Activated T-helper 17 cell treated with anti-CD3 and anti-CD28 coated beads, Interleukin-2, amount 50 U/mL, for 72 hours (primary cell): ENCODE data around the gene DOCK2. TPM values are rescaled to one million over a fixed set of nuclear protein-coding genes. Genes with fewer than 3 reads are reported as not detected.

Experiments
- ATAC-seq: fragments of 150-1000 bp; cut with Tn5 transposase; replicated peaks from 2 replicates; pipeline ENCODE4 v1.10.0; 2021; ENCODE audit warnings: mild to moderate bottlenecking, moderate library complexity
- H3K27ac Mint-ChIP-seq: one replicate; pipeline ENCODE4 v1.8.0; 2022; ENCODE audit warnings: mixed read lengths
- H3K27me3 Mint-ChIP-seq: one replicate; pipeline ENCODE4 v1.8.0; 2022; ENCODE audit warnings: mixed read lengths
- H3K36me3 Mint-ChIP-seq: one replicate; pipeline ENCODE4 v1.8.0; 2022; ENCODE audit warnings: low read depth, mild to moderate bottlenecking, mixed read lengths
- H3K4me1 Mint-ChIP-seq: one replicate; pipeline ENCODE4 v1.8.0; 2022; ENCODE audit warnings: mixed read lengths
- H3K4me3 Mint-ChIP-seq: one replicate; pipeline ENCODE4 v1.8.0; 2022; ENCODE audit warnings: mild to moderate bottlenecking, mixed read lengths
- H3K9me3 Mint-ChIP-seq: one replicate; pipeline ENCODE4 v1.8.0; 2022; ENCODE audit warnings: mixed read lengths
- total RNA-seq, 2 donors: library from RNA; stranded (reverse); gene quantifications; one replicate each; pipeline ENCODE4 v1.2.3, GENCODE V29; 2022

DOCK2 gene
- total RNA-seq, 2 donors from 2014 or later, result 229 to 244 TPM

DNA sequence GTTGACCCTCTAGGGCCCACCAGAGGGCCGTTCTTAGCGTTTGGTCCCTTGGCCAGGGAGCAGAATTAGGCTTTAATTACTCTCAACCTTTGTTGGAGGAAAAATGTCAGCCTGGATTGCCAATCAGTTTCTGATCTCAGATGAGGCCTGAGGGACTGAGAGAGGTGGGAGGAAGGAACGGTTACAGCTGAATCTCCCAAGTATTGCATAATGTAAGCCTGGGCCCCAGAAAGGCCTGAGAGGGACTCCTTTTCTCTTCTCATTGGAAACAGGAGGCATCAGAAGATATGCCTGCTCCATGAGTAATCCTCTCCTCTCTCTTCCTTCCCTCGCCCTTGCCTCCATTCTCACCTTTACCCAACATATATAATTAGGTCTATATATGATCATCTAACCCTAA is 237.5 kb downstream of the DOCK2 start:
- no peak for ATAC-seq
- no peak overlapping the region for H3K27ac Mint-ChIP-seq
- peaks cover 25% of the 10 kb centered on the region for H3K4me1 Mint-ChIP-seq
- no peaks in the 10 kb centered on the region for H3K27me3 Mint-ChIP-seq
- H3K4me3 Mint-ChIP-seq, result no peak overlapping the region
- no peaks in the 10 kb centered on the region for H3K9me3 Mint-ChIP-seq
- H3K36me3 Mint-ChIP-seq, result peaks cover 46% of the 10 kb centered on the region

DNA sequence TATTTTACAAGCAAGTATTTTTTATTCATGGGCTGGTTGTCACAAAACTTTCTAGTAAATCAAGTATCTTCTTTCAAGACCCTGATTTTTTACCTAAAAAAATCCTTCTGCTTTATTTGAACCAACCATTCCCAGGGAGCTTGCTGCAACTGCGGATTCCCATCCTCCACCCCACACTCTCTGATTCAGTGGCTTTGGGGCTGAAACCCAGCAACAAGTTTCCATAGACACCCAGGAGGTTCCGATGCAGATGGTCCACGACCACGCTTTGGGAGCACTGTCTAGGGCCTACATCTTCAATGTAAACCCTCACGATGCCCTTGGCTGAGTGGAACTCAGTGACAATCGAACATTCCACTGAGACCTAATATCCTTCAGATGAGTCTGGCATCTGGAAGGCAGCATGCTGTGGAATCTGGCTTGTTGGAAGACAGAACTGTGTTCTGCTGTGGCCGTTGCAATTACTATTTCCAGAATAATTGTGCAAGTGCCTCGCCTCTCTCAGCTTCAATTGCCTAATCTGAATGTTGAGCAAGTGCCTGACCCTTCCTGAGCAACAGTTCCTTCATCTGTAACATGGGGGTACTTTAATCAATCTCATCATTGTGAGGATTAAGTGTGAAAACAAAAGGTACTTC is 238.1 kb downstream of the DOCK2 start:
- Mint-ChIP-seq H3K4me1 (peaks cover 25% of the 10 kb centered on the region), H3K27ac (no peak overlapping the region), H3K9me3 (no peaks in the 10 kb centered on the region), H3K36me3 (peaks cover 41% of the 10 kb centered on the region), H3K27me3 (no peaks in the 10 kb centered on the region), H3K4me3 (no peak overlapping the region)
- no peak for ATAC-seq

DNA sequence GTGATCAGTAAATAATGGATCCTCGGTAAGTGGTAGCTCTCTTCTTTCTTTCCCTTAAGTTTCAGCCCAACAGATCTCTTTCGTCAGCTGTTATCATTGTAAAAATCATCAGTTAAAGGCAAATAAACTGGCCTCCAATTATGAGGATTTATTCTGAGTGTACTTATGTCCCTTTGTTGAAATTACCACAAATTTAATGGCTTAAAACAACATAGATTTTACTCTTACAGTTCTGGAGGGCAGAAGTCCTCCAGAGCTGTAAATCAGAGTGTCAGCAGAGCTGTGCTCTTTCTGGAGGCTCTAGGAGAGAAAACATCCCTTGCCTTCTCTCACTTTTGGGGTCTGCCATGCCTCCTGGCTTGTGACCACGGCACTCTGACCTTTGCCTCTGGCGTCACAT is 238.7 kb downstream of the DOCK2 start:
- H3K27ac Mint-ChIP-seq, result no peak overlapping the region
- no peak for ATAC-seq
- no peak overlapping the region for H3K4me3 Mint-ChIP-seq
- no peaks in the 10 kb centered on the region for H3K27me3 Mint-ChIP-seq
- H3K4me1 Mint-ChIP-seq, result peaks cover 25% of the 10 kb centered on the region
- H3K9me3 Mint-ChIP-seq, result no peaks in the 10 kb centered on the region
- peaks cover 39% of the 10 kb centered on the region for H3K36me3 Mint-ChIP-seq

DNA sequence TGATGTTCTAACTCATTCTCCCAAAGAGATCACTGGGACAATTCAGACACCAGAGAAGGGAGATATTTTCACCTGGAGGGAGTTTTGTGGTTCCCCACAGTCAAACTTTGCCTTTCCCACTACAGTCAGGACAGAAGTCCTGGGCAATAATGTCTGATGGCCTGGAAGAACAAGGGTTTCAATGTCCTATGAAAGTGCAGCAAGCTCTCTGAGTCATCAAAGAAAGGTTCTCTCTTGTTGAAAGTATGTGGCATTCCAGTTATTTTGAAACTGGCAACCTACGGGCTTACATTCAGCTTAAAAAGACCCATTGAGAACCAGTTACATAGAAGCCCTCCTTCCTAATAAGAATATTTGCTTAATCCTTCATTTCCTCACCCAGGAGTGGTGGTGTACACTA is 239.3 kb downstream of the DOCK2 start:
- Mint-ChIP-seq H3K36me3 (peaks cover 33% of the 10 kb centered on the region), H3K4me3 (no peak overlapping the region), H3K4me1 (peaks cover 25% of the 10 kb centered on the region), H3K27me3 (no peaks in the 10 kb centered on the region), H3K27ac (peak overlapping the region; percentile 33), H3K9me3 (no peaks in the 10 kb centered on the region)
- ATAC-seq, result peak; percentile 29

DNA sequence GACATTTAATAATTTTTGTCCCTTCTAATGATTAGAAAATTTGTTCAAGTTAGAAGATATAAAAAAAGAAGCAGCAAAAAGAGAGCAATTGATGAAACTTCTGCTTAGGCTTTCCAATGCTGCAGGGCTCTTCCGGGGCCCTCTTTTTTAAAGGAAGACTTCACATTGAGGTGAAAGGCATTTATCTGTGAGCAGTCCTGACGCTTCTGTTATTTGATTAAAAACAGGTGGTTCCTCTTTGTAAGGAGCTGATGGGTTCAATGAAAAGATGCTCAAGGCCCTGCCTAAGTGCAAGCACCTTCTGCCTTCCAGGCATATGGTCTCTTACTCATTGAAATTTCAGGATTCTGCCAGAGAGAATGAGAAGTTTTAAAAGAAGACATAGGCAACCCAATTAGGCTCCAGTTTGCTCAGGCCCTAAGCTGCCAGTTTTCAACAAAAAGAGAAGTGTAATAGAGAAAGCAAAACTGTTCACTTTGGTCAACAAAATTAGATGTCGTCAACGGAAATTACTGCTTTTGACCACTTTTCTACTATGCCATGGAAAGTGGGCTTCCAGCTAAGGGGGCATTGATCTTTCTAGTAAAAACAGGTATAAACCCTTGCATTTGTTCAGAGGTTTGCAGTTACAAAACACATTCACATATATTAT is 243.1 kb downstream of the DOCK2 start:
- no peak overlapping the region for H3K27ac Mint-ChIP-seq
- H3K27me3 Mint-ChIP-seq, result no peaks in the 10 kb centered on the region
- no peak overlapping the region for H3K4me3 Mint-ChIP-seq
- H3K4me1 Mint-ChIP-seq, result peaks cover 29% of the 10 kb centered on the region
- peaks cover 40% of the 10 kb centered on the region for H3K36me3 Mint-ChIP-seq
- no peaks in the 10 kb centered on the region for H3K9me3 Mint-ChIP-seq
- no peak for ATAC-seq

DNA sequence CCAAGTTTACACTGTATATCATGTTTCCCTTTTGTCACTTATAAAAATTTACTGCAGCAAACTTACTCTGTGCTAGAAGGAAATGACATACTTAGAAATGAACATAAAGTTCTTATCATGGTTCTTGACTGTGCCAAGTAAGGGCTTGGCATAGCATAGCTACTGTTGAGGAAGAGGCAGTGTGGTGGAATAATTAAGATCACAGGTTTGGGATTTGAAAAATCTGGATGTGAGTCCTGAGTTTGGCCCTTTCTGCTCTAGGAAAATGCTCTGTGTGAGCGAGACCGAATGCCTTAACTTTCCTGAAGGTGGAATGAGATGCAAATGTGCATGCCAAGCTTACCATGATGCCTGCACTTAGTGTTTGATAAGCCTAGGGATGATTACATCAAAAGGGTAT is 243.7 kb downstream of the DOCK2 start:
- no peak for ATAC-seq
- no peaks in the 10 kb centered on the region for H3K27me3 Mint-ChIP-seq
- H3K36me3 Mint-ChIP-seq, result peaks cover 33% of the 10 kb centered on the region
- no peak overlapping the region for H3K27ac Mint-ChIP-seq
- no peaks in the 10 kb centered on the region for H3K9me3 Mint-ChIP-seq
- peaks cover 25% of the 10 kb centered on the region for H3K4me1 Mint-ChIP-seq
- H3K4me3 Mint-ChIP-seq, result no peak overlapping the region

DNA sequence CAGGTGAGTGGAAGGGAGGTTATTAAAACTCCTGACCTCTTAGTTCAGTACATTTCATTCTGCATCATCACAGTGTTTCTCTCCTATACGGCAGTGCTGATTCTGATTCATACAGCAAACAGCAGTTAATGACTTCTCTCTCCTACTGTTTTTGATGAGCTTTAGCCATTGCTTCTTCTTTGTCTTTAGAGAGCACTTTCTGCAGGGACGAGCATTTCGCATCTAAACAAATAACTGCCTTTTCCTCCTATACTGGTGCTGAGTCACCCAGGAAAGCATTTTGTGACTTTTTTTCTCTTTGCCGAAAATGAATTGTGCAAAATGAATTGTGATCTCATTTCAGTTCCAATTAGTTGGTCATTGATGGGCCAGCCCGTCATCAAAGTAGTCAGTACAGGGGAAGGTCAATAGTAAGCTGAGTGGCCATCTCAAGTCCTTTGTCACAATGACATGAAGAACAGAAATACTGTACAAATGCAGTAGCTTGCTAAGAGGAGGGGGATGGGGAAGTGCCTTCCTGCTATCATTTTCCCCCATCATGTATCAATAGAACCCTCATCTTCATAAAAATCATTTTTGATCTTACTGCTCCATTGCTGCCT is 244.7 kb downstream of the DOCK2 start:
- H3K27ac Mint-ChIP-seq, result no peak overlapping the region
- H3K36me3 Mint-ChIP-seq, result peaks cover 25% of the 10 kb centered on the region
- H3K27me3 Mint-ChIP-seq, result no peaks in the 10 kb centered on the region
- peaks cover 21% of the 10 kb centered on the region for H3K4me1 Mint-ChIP-seq
- no peak overlapping the region for H3K4me3 Mint-ChIP-seq
- no peaks in the 10 kb centered on the region for H3K9me3 Mint-ChIP-seq
- no peak for ATAC-seq

DNA sequence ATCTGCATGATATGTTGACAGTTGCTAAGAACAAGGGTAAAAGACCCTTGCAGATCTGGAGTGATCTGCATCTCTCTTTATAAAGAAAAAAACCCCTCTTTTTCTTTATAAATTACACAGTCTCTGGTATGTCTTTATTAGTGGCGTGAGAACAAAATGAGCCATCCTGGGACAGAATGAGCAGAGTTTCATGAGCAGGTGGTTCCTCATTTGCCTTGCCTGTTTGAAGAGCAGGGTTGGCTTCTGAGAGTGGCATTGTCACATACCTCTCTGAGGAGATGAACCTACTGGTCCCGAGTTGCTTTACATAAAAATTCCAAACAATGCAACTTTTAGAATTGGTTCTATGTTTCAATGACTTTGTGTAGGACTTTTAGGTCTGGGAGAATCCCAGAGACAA is 249.0 kb downstream of the DOCK2 start:
- Mint-ChIP-seq H3K36me3 (peaks cover 20% of the 10 kb centered on the region), H3K9me3 (no peaks in the 10 kb centered on the region)

DNA sequence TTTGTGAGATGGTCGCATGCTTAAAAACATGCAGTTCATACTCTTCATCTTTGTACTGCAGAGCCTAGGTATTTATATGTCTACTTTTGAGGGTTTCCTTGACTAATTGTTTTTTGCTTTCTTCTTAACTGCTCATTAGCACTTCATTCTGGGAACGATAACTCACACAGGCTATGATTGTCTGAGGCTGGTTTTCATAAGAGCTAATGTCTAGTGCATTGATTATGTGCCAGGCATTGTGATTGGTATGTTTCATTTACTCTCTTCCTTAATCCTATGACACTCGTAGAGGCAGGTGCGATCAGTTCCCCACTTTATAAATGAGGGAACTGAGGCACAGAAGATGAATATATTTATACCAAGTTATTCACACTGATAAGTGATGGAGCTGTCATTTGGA is 249.6 kb downstream of the DOCK2 start:
- H3K4me1 Mint-ChIP-seq, result peaks cover 7% of the 10 kb centered on the region
- no peak for ATAC-seq
- peaks cover 26% of the 10 kb centered on the region for H3K36me3 Mint-ChIP-seq
- no peak overlapping the region for H3K27ac Mint-ChIP-seq
- no peak overlapping the region for H3K4me3 Mint-ChIP-seq
- H3K9me3 Mint-ChIP-seq, result no peaks in the 10 kb centered on the region
- H3K27me3 Mint-ChIP-seq, result no peaks in the 10 kb centered on the region

More for the DNA sequence above, 249.0 kb downstream of the DOCK2 start:
- Mint-ChIP-seq H3K4me1 (peaks cover 7% of the 10 kb centered on the region), H3K27me3 (no peaks in the 10 kb centered on the region), H3K4me3 (no peak overlapping the region), H3K27ac (no peak overlapping the region)
- ATAC-seq, result no peak

DNA sequence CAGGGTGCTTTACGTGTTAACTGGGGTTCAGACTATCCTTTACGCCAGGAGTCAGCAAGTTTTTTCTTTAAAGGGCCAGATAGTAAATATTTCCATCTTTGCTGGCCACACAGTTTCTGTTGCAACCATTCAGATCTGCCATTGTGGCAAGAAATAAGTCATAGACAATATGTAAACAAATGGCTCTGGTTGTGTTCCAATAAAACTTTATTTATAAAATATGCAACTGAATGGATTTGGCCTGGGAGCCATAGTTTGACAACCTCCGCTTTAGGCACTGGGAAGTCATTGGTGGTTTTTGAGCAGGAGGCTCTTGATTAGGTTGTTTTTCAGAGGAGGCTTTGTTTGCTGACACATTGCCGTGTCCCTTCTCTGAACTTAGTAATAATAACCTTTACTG is 252.5 kb downstream of the DOCK2 start:
- peaks cover 14% of the 10 kb centered on the region for H3K4me1 Mint-ChIP-seq
- H3K9me3 Mint-ChIP-seq, result no peaks in the 10 kb centered on the region
- no peak overlapping the region for H3K27ac Mint-ChIP-seq
- H3K36me3 Mint-ChIP-seq, result peaks cover 39% of the 10 kb centered on the region
- no peaks in the 10 kb centered on the region for H3K27me3 Mint-ChIP-seq
- no peak for ATAC-seq
- no peak overlapping the region for H3K4me3 Mint-ChIP-seq

DNA sequence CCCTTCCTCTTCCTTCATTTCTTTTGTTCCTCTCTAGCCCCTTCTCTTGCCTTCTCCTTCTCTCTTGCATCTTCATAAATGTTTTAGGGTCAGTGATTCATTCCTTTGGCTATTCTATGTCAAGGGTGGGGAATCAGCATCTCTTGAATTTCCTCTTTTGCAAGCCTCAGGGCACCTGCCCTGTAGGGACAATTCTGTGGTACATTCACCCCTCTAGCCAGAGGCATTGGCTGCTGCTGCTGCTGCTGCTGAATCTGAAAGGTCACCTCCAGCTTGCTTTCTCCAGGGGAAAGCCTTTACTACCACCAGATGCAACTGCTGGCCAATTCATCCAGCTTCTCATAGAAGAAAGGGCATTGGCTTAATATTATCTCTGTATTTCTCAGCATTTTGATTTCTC is 255.9 kb downstream of the DOCK2 start:
- Mint-ChIP-seq H3K27ac (peak overlapping the region; percentile 13), H3K27me3 (no peaks in the 10 kb centered on the region), H3K4me1 (peaks cover 15% of the 10 kb centered on the region), H3K36me3 (peaks cover 50% of the 10 kb centered on the region), H3K9me3 (no peaks in the 10 kb centered on the region), H3K4me3 (no peak overlapping the region)
- ATAC-seq, result no peak

DNA sequence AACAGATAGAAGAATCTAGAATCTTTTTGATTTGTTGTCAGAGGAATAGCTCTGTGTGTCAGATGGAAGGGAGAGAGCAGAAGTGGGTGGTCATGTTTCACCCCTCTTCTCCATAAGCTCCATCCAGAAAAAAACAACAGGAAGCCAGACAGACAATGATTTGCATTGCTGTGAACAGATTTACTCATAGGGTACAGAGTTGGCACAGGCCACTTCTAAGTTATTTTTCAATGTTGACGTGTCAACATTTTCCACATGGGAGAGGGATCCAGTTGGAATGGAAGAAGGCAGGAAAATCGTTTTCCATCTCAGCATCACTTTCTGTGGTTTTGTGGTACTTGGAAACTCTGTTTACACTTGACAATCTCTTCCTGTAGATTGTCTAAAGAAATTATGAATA is 256.5 kb downstream of the DOCK2 start:
- no peaks in the 10 kb centered on the region for H3K9me3 Mint-ChIP-seq

DNA sequence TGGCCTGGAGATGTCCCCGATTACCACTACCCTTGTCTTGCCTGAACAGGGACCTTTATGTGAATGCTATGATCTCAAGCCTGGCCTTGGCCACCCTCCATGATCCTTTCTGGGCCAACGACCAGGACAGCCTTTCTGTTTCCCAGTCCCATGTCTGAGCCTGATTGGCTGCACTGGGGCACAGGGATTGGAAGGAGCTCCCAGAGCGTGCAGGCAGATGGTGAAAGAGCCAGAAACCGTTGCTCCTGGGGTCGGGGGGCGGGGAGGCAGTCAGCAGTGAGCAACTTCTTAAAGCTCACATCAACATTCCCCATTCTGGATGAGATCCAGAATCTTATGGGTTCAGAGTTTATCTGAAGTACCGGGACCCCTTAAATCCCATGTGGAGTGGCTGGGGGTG is 258.9 kb downstream of the DOCK2 start:
- Mint-ChIP-seq H3K27me3 (no peaks in the 10 kb centered on the region), H3K36me3 (peaks cover 62% of the 10 kb centered on the region), H3K27ac (peak overlapping the region; percentile 47), H3K4me3 (no peak overlapping the region), H3K9me3 (no peaks in the 10 kb centered on the region), H3K4me1 (peaks cover 30% of the 10 kb centered on the region)
- ATAC-seq, result no peak

More for the DNA sequence above, 256.5 kb downstream of the DOCK2 start:
- ATAC-seq, result no peak
- Mint-ChIP-seq H3K27me3 (no peaks in the 10 kb centered on the region), H3K4me1 (peaks cover 18% of the 10 kb centered on the region), H3K27ac (no peak overlapping the region), H3K4me3 (no peak overlapping the region), H3K36me3 (peaks cover 53% of the 10 kb centered on the region)

DNA sequence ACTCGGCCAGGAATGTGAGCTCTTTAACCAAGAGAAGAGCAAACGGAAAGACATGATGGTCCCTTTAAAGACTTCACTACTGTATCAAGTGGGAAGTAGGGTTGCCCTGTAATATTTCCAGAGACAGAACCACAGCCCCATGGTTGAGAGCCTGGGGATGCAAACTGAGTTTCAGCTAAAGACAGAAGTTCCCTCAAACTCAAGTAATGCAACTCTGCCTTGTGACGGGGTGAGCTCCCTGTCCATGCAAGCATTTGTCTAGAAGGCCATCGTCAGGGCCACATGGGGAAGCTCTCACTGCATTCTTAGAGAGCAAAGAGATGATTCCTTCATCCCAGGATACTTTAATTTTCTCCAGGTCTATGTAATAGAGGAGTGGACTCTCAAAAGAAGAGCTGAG is 260.4 kb downstream of the DOCK2 start:
- H3K27me3 Mint-ChIP-seq, result no peaks in the 10 kb centered on the region
- H3K4me3 Mint-ChIP-seq, result no peak overlapping the region
- ATAC-seq, result no peak
- no peak overlapping the region for H3K27ac Mint-ChIP-seq
- no peaks in the 10 kb centered on the region for H3K9me3 Mint-ChIP-seq
- peaks cover 35% of the 10 kb centered on the region for H3K4me1 Mint-ChIP-seq
- H3K36me3 Mint-ChIP-seq, result peaks cover 54% of the 10 kb centered on the region

DNA sequence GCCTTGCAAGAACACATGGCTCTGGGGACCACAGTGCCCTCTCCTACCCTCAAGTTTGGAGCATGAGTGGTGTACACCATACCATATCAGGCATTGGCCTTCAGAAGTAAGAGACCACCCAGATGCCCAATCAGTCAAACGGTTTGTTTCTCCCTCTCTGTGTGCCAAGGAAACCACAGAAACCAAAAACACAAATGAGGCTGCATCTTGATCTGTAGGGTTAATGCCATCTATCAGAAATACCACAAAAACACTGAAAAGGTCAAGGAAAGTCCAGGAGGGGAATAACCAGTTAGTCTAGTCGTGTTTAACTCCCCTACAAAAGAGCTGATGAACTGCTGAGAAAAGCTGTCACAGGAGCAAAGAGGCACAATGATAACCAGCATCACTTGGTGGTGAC is 264.8 kb downstream of the DOCK2 start:
- no peaks in the 10 kb centered on the region for H3K9me3 Mint-ChIP-seq
- peaks cover 23% of the 10 kb centered on the region for H3K36me3 Mint-ChIP-seq
- H3K27me3 Mint-ChIP-seq, result no peaks in the 10 kb centered on the region
- no peak overlapping the region for H3K4me3 Mint-ChIP-seq
- peaks cover 20% of the 10 kb centered on the region for H3K4me1 Mint-ChIP-seq
- no peak for ATAC-seq
- H3K27ac Mint-ChIP-seq, result no peak overlapping the region
